Activated CD8-positive, alpha-beta memory T cell treated with anti-CD3 and anti-CD28 coated beads for 36 hours (primary cell): ENCODE data around the gene RPP14. TPM values are rescaled to one million over a fixed set of nuclear protein-coding genes. Genes with fewer than 3 reads are reported as not detected.
"Not testable (repeated sequence)": the region's sequence is repeated elsewhere in the genome, so short reads cannot be mapped to it uniquely, and the experiment has no call there.

Source experiments
- CTCF ChIA-PET: fragments of 350-600 bp; sonication (Branson Sonifier 250); formaldehyde crosslinking; loops from one replicate; lab custom pipeline; 2021; ENCODE audit warnings: antibody characterized with exemption; lab: Charles Lee
- POLR2A ChIA-PET: fragments of 350-600 bp; sonication (Branson Sonifier 250); formaldehyde crosslinking; loops from one replicate; lab custom pipeline; 2021; ENCODE audit warnings: antibody characterized with exemption; lab: Charles Lee
- total RNA-seq, 2 experiments: library from RNA; stranded (reverse); gene quantifications; one replicate each; pipeline ENCODE4 v1.2.3, GENCODE V29; 2021

Gene RPP14
- total RNA-seq, 2 experiments from 2014 or later: 24.9 to 26.7 TPM

DNA sequence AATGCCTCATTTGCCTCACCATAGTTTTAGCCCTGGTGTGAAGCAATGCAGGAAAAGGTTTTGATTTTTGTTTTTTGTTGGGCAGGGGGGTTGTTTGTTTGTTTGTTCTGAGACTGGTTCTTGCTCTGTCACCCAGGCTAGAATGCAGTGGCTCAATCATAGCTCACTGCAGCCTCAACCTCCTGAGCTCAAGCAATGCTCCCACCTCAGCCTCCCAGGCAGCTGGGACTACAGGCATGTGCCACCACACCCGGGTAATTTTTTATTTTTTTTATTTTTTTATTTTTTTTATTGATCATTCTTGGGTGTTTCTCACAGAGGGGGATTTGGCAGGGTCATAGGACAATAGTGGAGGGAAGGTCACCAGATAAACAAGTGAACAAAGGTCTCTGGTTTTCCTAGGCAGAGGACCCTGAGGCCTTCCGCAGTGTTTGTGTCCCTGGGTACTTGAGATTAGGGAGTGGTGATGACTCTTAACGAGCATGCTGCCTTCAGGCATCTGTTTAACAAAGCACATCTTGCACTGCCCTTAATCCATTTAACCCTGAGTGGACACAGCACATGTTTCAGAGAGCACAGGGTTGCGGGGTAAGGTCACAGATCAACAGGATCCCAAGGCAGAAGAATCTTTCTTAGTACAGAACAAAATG, 17.0 kb upstream of the RPP14 start:
- POLR2A ChIA-PET: not testable (repeated sequence)

GRCh38 chr3:58290446-58290845, 15.6 kb upstream of the RPP14 start:
- POLR2A ChIA-PET, CTCF ChIA-PET: not testable (repeated sequence)

More for the DNA sequence above, 17.0 kb upstream of the RPP14 start:
- CTCF ChIA-PET: not testable (repeated sequence)

DNA sequence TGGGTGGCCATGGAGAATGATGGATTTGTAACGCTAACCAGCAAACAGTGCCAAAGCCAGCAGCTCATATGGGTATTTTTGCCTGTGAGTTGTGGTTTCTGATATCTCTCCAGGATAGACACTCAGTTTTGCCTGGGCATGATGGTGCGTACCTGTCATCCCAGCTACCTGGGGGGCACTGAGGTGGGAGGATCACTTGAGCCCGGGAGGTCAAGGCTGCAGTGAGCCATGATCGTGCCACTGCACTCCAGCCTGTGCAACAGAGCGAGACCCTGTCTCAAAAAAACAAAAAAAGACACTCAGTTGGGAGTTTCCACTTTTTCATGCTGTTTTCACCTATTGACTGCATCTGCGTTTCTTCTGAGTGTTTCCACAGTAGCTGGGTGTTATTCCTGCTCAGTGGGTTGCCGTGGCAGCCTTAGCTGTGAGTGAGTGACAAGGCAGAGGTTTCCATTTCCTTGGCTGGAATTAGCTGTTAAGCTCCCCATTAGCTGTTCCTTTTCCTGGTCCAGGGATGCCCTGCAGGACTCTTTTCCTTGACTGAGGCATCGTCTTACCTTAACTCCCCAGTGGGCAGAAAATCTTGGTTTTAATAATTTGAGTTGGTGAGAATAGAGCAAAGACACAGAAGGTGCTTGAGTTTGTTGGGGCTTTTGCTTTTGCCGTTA, 14.2 kb upstream of the RPP14 start:
- CTCF ChIA-PET: interaction anchor here (1.3 kb wide), 1 partner anchor 8 kb away, joined by 4 read pairs; no protein-coding TSS in a partner anchor
- POLR2A ChIA-PET: interaction anchor here (1.4 kb wide), 1 partner anchor 15 kb away, joined by 5 read pairs; the partner anchor contains the start of genes HTD2 and RPP14

- CTCF ChIA-PET: no interaction called here
- POLR2A ChIA-PET: interaction anchor here (1.4 kb wide), 1 partner anchor 14 kb away, joined by 5 read pairs; the partner anchor contains the start of genes HTD2 and RPP14
Measured at GRCh38 chr3:58292866-58293265, 13.2 kb upstream of the RPP14 start.

DNA sequence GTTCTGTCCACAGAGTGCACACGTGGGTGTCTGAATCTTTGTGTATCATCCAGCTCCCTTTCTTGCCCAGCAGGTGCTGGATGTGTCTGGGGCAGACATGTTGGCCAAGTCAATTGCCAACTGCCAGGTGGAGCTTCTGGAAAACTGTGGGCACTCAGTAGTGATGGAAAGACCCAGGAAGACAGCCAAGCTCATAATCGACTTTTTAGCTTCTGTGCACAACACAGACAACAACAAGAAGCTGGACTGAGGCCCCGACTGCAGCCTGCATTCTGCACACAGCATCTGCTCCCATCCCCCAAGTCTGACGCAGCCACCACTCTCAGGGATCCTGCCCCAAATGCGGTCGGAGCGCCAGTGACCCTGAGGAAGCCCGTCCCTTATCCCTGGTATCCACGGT, 12.5 kb upstream of the RPP14 start:
- ChIA-PET CTCF (no interaction called here), POLR2A (no interaction called here)

- POLR2A ChIA-PET: no interaction called here
- CTCF ChIA-PET: no interaction called here
Measured at GRCh38 chr3:58296269-58296668, 9.8 kb upstream of the RPP14 start.

DNA sequence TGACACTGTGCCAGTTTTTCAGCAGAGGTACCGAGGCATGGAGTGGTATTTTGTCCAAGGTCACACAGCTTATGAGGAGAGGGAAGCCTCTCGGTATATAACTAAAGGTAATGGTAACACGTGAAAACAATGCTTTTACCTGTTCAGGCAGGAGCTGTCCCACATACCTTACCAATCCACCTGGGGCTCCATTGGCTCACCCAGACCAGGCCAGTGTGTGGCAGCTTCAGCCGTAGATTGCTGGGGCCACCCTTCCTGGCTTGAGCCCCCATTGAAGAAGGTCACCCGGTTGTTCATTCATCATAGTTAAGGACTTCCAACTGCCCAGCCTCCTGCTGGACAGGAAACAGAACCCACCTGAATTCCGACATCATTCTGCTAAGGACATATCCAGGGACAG, 9.2 kb upstream of the RPP14 start:
- ChIA-PET CTCF (no interaction called here), POLR2A (no interaction called here)

DNA sequence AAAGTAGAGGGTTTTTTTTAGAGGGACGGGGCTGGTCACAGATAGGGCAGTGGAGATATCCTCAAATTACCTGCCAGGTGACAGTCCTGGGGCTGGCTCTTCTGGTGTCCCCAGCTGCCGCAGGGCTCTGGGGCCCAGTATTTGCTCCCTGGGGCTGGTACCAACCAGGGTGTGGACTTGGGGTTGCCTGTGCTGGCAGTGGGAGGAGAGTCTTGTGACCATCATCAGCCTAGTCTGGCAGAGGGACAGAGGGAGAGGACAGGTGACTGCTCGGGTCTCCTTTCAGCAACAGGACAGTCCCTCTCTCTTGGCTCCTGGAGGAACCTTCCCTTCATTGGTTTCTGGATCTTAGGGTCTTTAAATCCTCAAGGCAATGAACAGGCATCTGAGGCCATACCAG, 7.9 kb upstream of the RPP14 start:
- POLR2A ChIA-PET: interaction anchor here (0.5 kb wide), 1 partner anchor 56 kb away, joined by 3 read pairs; no protein-coding TSS in a partner anchor
- CTCF ChIA-PET: interaction anchor here (0.8 kb wide), 1 partner anchor 9 kb away, joined by 6 read pairs; no protein-coding TSS in a partner anchor

GRCh38 chr3:58299075-58299474, 7.0 kb upstream of the RPP14 start:
- POLR2A ChIA-PET: no interaction called here
- CTCF ChIA-PET: interaction anchor here (0.7 to 1.8 kb wide), 2 partner anchors 23 to 121 kb away, joined by 3 to 7 read pairs; no protein-coding TSS in a partner anchor

DNA sequence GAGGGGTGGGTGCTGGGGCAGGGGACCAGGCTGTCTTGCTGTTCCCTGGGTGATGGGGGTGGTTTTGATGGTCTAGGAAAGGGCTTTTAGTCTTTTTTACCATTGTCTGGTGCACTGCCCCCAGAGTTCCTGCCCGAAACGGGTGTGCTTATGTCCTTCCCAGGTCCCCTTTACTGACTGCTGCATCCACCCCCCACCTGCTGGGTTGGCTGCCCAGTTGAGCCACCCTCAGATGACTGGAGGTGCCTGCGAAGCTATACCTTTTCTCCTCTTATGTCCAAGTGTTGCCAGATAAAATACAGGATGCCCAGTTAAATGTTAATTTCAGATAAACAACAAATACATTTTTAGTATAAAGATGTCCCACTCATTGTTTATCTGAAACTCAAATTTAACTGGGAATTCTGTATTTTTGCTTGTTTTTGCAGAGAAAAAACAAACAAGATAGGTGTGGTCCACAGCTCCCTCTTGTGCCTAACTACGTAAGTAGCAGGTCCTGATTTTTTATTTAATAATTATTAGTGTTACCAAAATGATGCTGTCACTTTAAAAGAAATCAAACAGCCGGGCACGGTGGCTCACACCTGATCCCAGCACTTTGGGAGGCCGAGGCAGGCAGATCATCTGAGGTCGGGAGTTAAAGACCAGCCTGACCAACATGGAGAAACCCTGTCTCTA, 6.1 kb upstream of the RPP14 start:
- ChIA-PET CTCF (interaction anchor here (0.7 to 1.8 kb wide), 7 partner anchors 8 to 231 kb away, joined by 3 to 10 read pairs (median 4); partner anchors contain the start of gene ABHD6), POLR2A (no interaction called here)

DNA sequence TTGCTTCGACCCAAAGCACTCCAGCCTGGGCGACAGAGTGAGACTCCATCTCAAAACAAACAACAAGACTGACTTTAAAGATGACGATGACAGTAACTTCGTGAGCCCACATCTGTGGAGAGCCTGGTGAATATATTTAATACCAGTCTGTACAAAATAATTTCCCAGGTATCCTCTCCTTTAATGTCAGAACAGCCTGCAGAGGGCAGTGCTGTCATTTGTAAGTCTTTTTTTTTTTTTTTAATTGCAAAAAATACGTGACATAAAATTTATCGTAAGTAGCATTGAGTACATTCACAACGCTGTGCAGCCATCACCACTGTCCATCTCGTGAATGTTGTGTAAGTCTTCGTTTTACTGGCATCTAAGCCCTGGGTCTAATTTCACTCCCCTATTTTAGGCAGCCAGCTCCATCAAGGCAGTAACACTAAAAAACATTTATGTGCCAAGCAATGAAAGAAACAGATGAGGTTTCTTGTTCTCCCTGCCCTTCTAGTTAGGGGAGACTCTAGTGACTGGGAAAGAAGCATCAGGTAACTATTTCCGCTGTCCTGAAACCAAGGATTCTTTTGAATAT, 1.7 kb downstream of the RPP14 start:
- POLR2A ChIA-PET: interaction anchor here (1.2 to 2.2 kb wide), 3 partner anchors 68 to 184 kb away, joined by 5 to 12 read pairs (median 8); partner anchors contain the start of genes KCTD6 and PDHB
- CTCF ChIA-PET: interaction anchor here (0.6 to 4.5 kb wide), 18 partner anchors 9 to 324 kb away, joined by 3 to 26 read pairs (median 4); partner anchors contain the start of genes ABHD6, KCTD6 and PXK

GRCh38 chr3:58308728-58309127, 2.7 kb downstream of the RPP14 start:
- POLR2A ChIA-PET: interaction anchor here (1.2 kb wide), 1 partner anchor 69 kb away, joined by 5 read pairs; no protein-coding TSS in a partner anchor
- CTCF ChIA-PET: interaction anchor here (1.0 to 4.5 kb wide), 5 partner anchors 12 to 184 kb away, joined by 3 to 19 read pairs (median 3); partner anchors contain the start of gene KCTD6

DNA sequence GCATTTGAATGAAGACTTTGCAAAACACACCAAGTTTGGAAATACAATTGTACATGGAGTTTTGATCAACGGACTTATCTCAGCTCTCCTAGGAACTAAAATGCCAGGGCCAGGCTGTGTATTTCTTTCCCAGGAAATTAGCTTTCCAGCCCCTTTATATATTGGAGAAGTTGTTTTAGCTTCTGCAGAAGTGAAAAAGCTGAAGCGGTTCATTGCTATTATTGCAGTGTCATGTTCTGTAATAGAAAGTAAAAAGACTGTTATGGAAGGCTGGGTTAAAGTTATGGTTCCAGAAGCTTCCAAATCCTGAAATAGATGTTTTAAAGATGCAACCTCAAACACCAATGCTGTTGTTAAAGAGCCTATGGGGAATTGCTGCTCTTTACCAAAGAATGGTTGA, 11.8 kb downstream of the RPP14 start:
- ChIA-PET CTCF (interaction anchor here (1.5 kb wide), 1 partner anchor 11 kb away, joined by 5 read pairs; the partner anchor contains the start of genes HTD2 and RPP14), POLR2A (no interaction called here)

- POLR2A ChIA-PET: no interaction called here
Measured at GRCh38 chr3:58321791-58322190, 15.7 kb downstream of the RPP14 start.

DNA sequence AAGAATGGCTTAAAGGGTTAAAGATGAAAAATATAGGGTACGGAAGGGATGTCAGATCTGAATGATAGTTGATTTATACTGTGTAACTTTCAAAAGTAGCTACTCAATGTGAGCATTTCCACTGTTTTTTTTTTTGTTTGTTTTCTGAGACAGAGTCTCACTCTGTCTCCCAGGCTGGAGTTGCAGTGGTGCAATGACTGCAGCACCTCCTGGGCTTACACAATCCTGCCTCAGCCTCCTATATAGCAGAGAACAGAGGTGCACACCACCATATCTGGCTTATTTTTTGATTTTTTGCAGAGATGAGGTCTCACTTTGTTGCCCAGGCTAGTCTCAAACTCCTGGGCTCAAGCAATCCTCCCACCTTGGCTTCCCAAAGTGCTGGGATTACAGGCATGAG, 16.7 kb downstream of the RPP14 start:
- ChIA-PET CTCF (interaction anchor here (0.6 to 3.4 kb wide), 3 partner anchors 10 to 23 kb away, joined by 3 to 22 read pairs (median 3); partner anchors contain the start of genes HTD2 and RPP14), POLR2A (no interaction called here)

More at GRCh38 chr3:58321791-58322190, 15.7 kb downstream of the RPP14 start:
- CTCF ChIA-PET: interaction anchor here (0.6 to 3.4 kb wide), 3 partner anchors 9 to 71 kb away, joined by 3 to 22 read pairs (median 3); partner anchors contain the start of genes HTD2 and RPP14

DNA sequence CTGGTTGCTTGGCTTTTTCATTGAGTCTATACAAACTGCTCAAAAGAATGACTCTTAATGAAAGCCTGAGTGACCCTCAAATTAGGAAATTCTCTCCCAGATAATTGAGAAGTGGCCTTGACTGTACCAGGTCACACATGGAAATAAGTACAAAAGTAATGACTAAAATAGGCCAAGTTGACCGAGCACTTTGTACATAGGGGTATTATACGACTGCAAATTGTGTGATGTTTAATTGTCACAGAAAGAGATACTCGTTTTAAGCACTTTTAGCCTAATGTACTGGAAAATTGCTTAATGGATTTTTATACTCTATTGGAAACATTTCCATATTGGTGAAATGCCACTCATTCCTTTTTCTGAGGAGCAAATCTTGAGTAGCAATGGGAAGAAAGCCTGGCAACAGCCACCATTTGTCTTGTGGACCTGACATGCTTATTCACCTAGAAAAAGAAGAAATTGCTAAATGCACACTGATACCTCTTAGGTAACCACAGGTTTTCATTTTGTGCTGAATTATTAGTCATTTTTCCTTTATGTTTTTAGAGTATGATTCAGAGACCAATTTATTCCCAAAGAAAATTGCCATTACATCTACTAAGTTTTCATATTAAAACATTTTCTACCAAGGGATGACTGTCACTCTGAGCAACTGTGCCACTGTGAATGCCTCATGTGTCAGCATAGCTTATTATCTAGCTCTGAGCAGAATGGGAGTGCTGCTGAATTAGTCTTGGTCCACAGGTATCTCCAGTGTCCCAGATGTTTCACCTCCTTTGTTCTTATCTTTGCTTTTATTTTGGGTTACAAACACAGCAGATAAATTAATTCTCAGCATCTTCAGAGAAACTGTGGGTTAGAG, 17.7 kb downstream of the RPP14 start:
- ChIA-PET POLR2A (interaction anchor here (0.6 to 1.3 kb wide), 3 partner anchors 10 to 18 kb away, joined by 3 to 4 read pairs (median 3); partner anchors contain the start of genes HTD2 and RPP14), CTCF (interaction anchor here (1.3 to 2.1 kb wide), 3 partner anchors 10 to 114 kb away, joined by 3 to 7 read pairs (median 6); partner anchors contain the start of genes HTD2, PXK and RPP14)
